GM12892 (cell line): Measurements from ENCODE around the gene KLK15. TPM values are rescaled to one million over a fixed set of nuclear protein-coding genes. Genes with fewer than 3 reads are reported as not detected.
A peak's percentile ranks its signal among the peaks of the same experiment; 100 is the strongest.

Experiments used
- DNase-seq: peaks from one replicate; pipeline ENCODE4 v3.0.0; 2011; ENCODE audit not compliant: insufficient read length
- FAIRE-seq: peaks from 2 replicates; lab custom pipeline; 2011; peaks lifted over from hg19 to GRCh38; lab: Jason Lieb, UNC
- POLR2A ChIP-seq: IDR thresholded peaks from 2 replicates; pipeline ENCODE4 v1.6.1; 2011; ENCODE audit warnings: low read depth, low read length, control low read depth
- POLR2AphosphoS5 ChIP-seq: IDR thresholded peaks from 2 replicates; pipeline ENCODE4 v1.6.1; 2011; ENCODE audit warnings: low read depth, low read length, control low read depth
- TAF1 ChIP-seq: IDR thresholded peaks from 2 replicates; pipeline ENCODE4 v1.6.1; 2011; ENCODE audit warnings: low read depth, mild to moderate bottlenecking, control low read depth, low read length, borderline replicate concordance
- polyA plus RNA-seq: library from polyadenylated mRNA; unstranded; fragments of >200 nt; gene quantifications from one replicate; pipeline ENCODE4 v1.2.1, GENCODE V29; 2012; ENCODE audit warnings: missing spikeins, inconsistent platforms; ENCODE audit not compliant: missing spikeins

The KLK15 gene
- not detected for polyA plus RNA-seq

DNA sequence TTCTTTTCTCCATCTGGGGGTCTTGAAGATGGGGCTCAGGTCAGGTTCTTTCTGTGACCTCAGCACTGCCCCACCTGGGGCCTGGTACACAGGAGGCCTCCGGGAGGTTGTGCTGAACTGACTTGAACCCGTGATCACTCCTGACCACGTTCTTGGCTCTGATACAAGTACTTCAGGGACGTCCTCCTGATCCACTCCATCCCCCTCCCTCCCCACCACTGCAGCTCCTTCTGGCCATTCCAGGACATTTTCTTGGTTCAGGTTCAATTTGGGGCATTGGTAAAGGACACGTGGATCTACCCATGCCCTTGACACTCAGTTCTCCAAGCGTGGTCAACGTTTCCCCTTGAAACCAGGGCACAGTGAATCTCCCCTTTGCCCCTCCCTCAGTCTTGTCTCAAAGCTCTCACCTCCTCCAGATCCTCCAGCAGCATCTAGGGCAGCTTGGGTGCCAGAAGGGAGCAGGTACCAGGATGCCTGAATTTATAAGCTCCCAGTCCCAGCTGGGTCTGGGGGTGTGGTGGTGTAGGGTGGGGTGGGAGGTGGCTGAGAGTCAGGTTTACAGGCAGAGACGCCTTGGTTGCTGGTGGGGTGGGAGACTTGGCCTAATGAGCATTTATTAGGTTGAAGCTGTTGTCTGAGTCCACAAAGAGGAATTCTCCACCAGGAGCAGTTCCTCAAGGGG is at the start of gene KLK15:
Gene KLK15 (minus strand): TSS at position 458 of the 685 bp plus-strand sequence. CDS start 2,082 bp downstream, outside the sequence.
- DNase-seq (no peak), FAIRE-seq (no peak)
- TF ChIP-seq POLR2AphosphoS5 (no peak), TAF1 (no peak), POLR2A (no peak)

DNA sequence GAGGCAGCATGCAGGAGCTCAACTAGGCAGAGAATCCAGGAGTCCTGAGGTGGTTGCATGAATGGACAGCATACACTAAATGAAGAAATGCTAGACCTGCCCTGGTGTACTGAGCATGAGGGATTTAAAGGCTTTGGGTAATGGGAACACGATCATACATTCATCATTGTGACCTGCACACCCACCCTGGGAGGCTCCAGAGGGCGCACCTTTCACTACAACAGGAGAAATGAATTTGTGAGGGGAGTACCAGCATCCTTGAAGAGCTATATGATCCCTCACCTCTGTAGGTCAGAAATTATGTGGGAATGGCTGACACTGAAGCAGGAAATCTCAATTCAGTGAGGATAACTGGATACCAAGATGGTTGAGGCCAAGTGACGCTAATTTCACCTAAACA is 48.8 kb upstream of the KLK15 start:
- DNase-seq (no peak), FAIRE-seq (no peak)
- TF ChIP-seq POLR2AphosphoS5, result no peak
- no peak for TF ChIP-seq TAF1
- TF ChIP-seq POLR2A, result no peak

DNA sequence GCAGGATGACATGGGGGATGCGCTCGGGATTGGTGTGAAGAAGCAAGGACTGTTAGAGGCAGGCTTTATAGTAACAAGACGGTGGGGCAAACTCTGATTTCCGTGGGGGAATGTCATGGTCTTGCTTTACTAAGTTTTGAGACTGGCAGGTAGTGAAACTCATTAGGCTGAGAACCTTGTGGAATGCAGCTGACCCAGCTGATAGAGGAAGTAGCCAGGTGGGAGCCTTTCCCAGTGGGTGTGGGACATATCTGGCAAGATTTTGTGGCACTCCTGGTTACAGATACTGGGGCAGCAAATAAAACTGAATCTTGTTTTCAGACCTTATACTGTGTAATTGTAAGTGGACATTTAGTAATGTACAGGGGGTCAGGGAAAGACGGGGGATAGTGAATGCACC is 46.9 kb upstream of the KLK15 start:
- TF ChIP-seq POLR2AphosphoS5 (no peak), POLR2A (no peak), TAF1 (no peak)
- FAIRE-seq, result no peak
- no peak for DNase-seq

- TF ChIP-seq TAF1 (no peak), POLR2AphosphoS5 (no peak), POLR2A (no peak)
- FAIRE-seq (no peak), DNase-seq (no peak)
Measured at GRCh38 chr19:50878851-50879250, 45.5 kb upstream of the KLK15 start.

DNA sequence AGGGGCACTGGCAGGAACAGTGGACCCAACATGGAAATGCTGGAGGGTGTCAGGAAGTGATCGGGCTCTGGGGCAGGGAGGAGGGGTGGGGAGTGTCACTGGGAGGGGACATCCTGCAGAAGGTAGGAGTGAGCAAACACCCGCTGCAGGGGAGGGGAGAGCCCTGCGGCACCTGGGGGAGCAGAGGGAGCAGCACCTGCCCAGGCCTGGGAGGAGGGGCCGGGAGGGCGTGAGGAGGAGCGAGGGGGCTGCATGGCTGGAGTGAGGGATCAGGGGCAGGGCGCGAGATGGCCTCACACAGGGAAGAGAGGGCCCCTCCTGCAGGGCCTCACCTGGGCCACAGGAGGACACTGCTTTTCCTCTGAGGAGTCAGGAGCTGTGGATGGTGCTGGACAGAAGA is 44.0 kb upstream of the KLK15 start:
- DNase-seq (no peak), FAIRE-seq (no peak)
- no peak for TF ChIP-seq TAF1
- TF ChIP-seq POLR2A, result no peak
- no peak for TF ChIP-seq POLR2AphosphoS5

GRCh38 chr19:50876456-50876855 is 43.1 kb upstream of the KLK15 start:
- no peak for FAIRE-seq
- no peak for TF ChIP-seq POLR2A
- TF ChIP-seq POLR2AphosphoS5, result no peak
- no peak for TF ChIP-seq TAF1
- no peak for DNase-seq

DNA sequence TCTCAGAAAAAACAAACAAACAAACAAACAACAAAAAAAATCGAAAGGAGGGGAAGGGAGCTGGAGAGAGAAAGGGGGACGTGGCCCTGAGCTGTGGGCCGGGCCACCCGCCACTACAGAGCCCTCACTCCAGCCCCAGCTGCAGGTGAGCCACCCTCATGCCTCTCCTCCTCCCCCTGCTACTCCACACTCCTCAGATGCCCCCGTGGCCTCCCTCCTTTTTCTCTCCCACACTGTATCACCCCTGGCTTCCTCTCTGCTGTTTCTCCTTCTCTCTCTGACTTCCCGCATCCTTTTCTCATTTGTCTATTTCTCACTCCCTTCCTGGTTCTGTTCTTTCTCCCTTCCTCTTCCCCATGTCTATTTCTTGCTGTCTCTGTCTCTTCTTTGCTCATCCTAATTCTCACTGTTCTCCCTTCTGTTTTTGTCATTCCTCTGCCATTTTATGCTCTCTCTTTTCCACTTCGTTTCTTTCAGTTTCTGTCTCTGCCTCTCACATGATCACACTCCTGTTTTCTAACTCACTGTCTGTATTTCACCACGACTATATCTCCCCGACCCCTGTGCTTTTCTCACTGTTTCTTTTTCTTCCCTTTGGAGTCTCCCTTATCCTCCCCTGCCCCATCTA is 42.5 kb upstream of the KLK15 start:
- TF ChIP-seq POLR2A (no peak), POLR2AphosphoS5 (no peak), TAF1 (no peak)
- FAIRE-seq (peak; percentile 69), DNase-seq (peak; percentile 34)

DNA sequence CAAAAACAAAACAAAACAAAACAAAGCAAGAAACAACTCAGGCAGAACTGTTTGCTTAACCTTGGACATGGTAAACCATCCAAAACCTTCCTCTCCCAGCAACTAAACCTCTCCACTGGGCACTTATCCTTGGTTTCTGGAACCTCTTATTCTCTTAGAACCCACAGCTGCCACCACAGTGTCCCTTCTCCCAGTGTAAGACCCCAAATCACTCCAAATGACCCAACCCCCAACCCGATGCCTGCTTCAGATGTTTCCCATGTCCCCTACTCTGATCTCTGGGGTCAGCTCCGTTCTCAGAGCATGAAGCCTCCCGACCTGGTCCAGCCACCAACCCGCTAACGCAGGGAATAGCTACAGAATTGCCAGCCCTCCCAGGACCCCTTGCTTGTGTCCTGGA is 40.8 kb upstream of the KLK15 start:
- DNase-seq (no peak), FAIRE-seq (no peak)
- TF ChIP-seq POLR2A (no peak), TAF1 (no peak), POLR2AphosphoS5 (no peak)

DNA sequence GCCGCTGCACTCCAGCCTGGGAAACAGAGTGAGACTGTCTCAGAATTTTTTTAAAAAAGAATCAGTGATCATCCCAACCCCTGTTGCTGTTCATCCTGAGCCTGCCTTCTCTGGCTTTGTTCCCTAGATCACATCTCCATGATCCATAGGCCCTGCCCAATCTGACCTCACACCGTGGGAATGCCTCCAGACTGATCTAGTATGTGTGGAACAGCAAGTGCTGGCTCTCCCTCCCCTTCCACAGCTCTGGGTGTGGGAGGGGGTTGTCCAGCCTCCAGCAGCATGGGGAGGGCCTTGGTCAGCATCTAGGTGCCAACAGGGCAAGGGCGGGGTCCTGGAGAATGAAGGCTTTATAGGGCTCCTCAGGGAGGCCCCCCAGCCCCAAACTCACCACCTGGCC is 39.7 kb upstream of the KLK15 start, which contains the start of gene KLK2:
Gene KLK2 (plus strand): TSS at position 384 of the 400 bp plus-strand sequence. CDS start 35 bp downstream, outside the sequence.
- FAIRE-seq (no peak), DNase-seq (no peak)
- TF ChIP-seq TAF1, result no peak
- no peak for TF ChIP-seq POLR2A
- no peak for TF ChIP-seq POLR2AphosphoS5

DNA sequence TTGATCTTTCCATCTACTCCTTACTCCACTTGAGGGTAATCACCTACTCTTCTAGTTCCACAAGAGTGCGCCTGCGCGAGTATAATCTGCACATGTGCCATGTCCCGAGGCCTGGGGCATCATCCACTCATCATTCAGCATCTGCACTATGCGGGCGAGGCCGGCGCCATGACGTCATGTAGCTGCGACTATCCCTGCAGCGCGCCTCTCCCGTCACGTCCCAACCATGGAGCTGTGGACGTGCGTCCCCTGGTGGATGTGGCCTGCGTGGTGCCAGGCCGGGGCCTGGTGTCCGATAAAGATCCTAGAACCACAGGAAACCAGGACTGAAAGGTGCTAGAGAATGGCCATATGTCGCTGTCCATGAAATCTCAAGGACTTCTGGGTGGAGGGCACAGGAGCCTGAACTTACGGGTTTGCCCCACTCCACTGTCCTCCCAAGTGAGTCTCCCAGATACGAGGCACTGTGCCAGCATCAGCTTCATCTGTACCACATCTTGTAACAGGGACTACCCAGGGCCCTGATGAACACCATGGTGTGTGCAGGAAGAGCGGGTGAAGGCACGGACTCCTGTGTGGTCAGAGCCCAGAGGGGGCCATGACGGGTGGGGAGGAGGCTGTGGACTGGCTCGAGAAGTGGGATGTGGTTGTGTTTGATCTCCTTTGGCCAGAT is 37.2 kb upstream of the KLK15 start:
- TF ChIP-seq TAF1, result no peak
- TF ChIP-seq POLR2AphosphoS5, result no peak
- no peak for TF ChIP-seq POLR2A
- FAIRE-seq, result no peak
- DNase-seq, result no peak

DNA sequence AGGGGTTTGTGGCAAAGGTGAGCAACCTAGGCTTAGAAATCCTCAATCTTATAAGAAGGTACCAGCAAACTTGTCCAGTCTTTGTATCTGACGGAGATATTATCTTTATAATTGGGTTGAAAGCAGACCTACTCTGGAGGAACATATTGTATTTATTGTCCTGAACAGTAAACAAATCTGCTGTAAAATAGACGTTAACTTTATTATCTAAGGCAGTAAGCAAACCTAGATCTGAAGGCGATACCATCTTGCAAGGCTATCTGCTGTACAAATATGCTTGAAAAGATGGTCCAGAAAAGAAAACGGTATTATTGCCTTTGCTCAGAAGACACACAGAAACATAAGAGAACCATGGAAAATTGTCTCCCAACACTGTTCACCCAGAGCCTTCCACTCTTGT is 36.1 kb upstream of the KLK15 start:
- no peak for FAIRE-seq
- TF ChIP-seq POLR2A (no peak), POLR2AphosphoS5 (no peak), TAF1 (no peak)

More for the DNA sequence above, 36.1 kb upstream of the KLK15 start:
- DNase-seq, result no peak
